NCI-H146 treated with DMSO at 0.1 percent for 48 hours (cell line): ENCODE results near the gene PTPRJ.

Experiments
- DNase-seq: peaks from one replicate; lab custom pipeline; 2025; ENCODE audit not compliant: unreplicated experiment; lab: John Stamatoyannopoulos, UW

PTPRJ gene

DNA sequence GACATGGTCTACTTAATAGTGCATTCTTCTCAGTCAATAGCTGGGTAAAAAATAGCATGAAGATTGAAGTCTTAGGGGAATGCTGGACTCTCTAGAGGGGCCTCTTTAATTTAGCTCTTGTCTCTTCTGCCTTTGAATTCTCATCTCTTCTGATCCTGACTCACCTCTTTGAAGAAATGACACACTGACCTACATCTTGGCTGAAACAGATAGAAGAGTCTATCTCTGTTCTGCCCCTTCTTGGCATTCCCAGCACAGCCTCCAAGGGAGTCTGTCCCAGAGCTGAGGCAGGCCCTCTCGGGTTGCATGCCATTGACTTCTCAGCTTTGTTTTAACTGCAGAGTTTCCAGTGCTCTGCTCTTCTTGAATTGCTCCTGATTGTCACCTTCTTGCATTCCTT, 55.7 kb downstream of the PTPRJ start:
- no peak for DNase-seq

- DNase-seq, result no peak
These were observed 56.1 kb downstream of the PTPRJ start for GRCh38 chr11:48036466-48036865.

- DNase-seq, result no peak
These were observed 57.5 kb downstream of the PTPRJ start for GRCh38 chr11:48037709-48038468.

DNA sequence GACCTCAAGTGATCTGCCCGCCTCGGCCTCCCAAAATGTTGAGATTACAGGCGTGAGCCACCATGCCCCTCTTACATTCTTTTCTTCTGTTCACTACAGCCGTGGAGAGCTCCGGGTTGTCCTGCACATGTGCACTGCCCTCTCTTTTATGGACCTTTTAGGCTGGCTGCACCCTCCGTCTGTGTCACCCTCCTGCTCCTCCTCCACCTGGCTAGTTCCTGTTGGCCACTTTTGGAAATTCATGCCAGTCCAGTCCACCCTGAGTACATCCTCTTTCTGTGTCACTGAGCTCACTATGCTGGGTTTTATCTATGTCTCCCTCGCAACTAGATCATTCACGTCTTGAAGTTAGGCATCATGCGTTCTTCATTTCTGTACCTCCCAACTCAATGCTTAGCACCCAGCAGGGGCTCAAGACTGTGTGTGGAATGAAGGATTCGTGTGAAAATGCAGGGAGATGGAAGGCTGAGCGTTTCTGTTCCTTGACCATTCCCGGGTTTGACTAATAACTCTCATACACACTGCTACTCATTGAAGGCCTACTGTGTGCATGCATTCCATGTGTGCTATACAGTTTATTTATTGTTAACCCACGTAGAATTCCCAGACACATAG, 60.6 kb downstream of the PTPRJ start:
- DNase-seq, result no peak

- DNase-seq, result no peak
These were observed 61.7 kb downstream of the PTPRJ start for GRCh38 chr11:48041877-48042695.

GRCh38 chr11:48043111-48043990, 63.0 kb downstream of the PTPRJ start:
- DNase-seq, result no peak

- DNase-seq, result no peak
These were observed 63.7 kb downstream of the PTPRJ start for GRCh38 chr11:48043991-48044512.

DNA sequence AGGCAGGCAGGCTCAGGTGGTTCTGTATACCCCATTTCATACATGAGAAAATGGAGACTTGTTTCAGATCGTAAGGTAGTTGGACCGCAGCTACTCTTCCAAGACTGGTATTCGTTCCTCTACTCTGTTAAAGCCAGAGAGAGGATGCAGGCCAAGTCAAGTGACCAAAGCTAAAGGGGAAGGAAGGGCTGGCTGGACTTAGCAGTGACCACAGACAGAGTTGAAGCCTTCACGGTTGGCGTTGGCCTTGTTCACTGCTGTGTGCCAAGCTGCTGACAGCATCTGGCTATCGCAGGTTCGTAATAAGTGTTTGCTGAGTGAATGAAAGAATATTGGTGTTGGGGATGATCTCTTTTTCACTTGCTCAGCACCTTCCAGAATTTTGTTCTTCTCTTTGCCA, 64.2 kb downstream of the PTPRJ start:
- no peak for DNase-seq

DNA sequence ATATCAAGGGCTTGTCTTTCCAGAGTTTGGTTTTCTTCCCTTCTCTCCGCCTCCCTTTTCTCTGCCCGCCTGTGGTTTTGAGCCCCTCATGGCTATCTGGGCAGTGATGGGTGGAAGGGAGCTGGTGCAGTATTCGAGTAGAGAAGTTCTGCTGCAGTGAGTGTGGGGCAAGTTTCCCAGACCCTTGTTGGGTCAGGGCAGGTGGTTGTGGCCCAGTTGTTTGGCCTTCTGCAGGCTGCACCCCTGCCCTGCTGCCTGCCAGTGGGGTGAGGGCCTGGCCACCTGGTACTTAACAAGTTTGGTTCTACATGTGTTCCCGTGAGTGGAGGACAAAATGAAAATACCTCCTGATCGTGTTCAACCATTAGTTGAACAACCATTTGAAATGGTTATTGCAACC, 65.2 kb downstream of the PTPRJ start:
- no peak for DNase-seq

GRCh38 chr11:48047616-48048015, 67.3 kb downstream of the PTPRJ start:
- DNase-seq, result no peak

DNA sequence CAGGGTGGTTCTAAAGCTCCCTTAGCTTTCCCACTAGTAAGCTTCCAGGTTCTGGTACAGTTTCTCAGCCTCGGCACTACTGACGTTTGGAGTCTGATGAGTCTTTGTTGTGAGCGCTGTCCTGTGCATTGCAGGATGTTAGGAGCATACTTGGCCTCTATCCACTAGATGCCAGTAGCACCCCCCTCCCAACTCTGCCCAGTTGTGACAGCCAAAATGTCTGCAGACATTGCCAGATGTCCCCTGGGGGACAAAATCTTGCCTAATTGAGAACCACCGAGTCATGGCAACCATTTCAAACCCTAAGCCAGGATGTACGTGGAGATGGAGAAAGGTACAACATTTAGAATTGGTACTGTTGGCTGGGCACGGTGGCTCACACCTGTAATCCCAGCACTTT, 68.7 kb downstream of the PTPRJ start:
- DNase-seq, result no peak

- no peak for DNase-seq
These were observed 69.9 kb downstream of the PTPRJ start for GRCh38 chr11:48050304-48050703.

DNA sequence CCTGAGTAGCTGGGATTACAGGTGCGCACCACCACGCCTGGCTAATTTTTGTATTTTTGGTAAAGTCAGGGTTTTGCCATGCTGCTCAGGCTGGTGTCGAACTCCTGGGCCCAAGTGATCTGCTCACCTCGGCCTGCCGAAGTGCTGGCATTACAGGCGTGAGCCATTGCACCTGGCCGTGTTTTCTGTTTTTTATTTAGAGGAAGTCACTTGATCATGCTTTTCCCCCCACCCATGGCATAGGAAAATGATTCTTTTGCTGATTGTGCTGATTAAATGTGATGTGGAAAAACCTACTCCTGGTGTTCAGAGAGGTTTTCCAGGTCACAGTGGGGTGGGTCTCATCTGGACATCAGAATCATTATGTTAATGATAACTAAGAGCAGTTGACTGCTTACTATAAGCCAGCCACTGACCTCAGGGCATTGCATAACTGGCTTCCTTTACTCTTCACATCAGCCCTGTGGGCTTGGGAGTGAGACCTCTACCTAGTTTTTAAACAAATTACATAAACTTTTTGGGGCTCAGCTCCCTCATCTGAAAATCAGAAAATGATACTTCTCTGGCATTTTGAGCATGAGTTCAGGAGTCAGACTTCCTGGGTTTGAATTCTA, 71.0 kb downstream of the PTPRJ start:
- no peak for DNase-seq

GRCh38 chr11:48052183-48053044, 72.1 kb downstream of the PTPRJ start:
- DNase-seq, result no peak

DNA sequence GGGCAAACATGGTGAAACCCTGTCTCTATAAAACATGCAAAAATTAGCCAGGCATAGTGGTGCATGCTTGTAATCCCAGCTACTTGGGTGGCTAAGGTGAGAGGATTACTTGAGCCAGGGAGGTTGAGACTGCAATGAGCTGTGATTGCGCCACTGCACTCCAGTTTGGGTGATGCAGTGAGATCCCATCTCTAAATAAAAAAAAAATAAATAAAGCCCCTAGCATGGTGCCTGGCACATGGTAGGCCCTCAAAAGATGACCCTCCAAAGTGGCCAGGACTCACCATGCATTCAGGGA, 74.6 kb downstream of the PTPRJ start:
- DNase-seq, result no peak

- no peak for DNase-seq
These were observed 75.2 kb downstream of the PTPRJ start for GRCh38 chr11:48055292-48056132.

- no peak for DNase-seq
These were observed 76.2 kb downstream of the PTPRJ start for GRCh38 chr11:48056325-48057183.

DNA sequence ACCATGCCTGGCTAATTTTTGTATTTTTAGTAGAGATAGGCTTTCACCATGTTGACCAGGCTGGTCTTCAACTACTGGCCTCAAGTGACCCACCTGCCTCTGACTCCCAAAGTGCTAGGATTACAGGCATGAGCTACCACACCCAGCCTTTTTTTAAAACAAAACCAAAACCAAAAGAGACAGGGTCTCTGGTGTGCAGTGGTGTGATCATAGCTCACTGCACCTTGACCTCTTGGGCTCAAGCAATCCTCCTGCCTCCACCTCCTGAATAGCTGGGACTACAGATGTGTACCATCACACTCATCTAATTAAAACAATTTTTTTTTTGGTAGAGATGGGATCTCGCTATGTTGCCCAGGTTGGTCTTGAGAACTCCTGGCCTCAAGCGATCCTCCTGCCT, 77.7 kb downstream of the PTPRJ start:
- no peak for DNase-seq
